BLaER1 treated with 17β-estradiol and CSF1 and Interleukin-3, amounts not matched to agents 10 nM and 100 nM (cell line): ENCODE measurements around the gene CHP1.
"Not testable (repeated sequence)": the region's sequence is repeated elsewhere in the genome, so short reads cannot be mapped to it uniquely, and the experiment has no call there.

ENCODE experiments used
- H3K27ac ChIP-seq, 11 experiments: shearing (Covaris generic); formaldehyde crosslinking; 2 replicates each; pipeline ENCODE4 v1.8.1; 2022
- H3K27me3 ChIP-seq, 11 experiments: shearing (Covaris generic); formaldehyde crosslinking; 2 replicates each; pipeline ENCODE4 v1.8.1; 2022
- H3K36me3 ChIP-seq, 11 experiments: shearing (Covaris generic); formaldehyde crosslinking; 2 replicates each; pipeline ENCODE4 v1.8.1; 2022
- H3K4me1 ChIP-seq, 10 experiments: shearing (Covaris generic); formaldehyde crosslinking; 2 replicates each; pipeline ENCODE4 v1.8.1; 2022
- H3K4me2 ChIP-seq, 11 experiments: shearing (Covaris generic); formaldehyde crosslinking; 2 replicates each; pipeline ENCODE4 v1.8.1; 2022
- H3K4me3 ChIP-seq, 10 experiments: shearing (Covaris generic); formaldehyde crosslinking; 2 replicates each; pipeline ENCODE4 v1.8.1; 2022
- H3K9ac ChIP-seq, 11 experiments: shearing (Covaris generic); formaldehyde crosslinking; 2 replicates each; pipeline ENCODE4 v1.8.1; 2022
- H3K9me3 ChIP-seq, 11 experiments: shearing (Covaris generic); formaldehyde crosslinking; replicated peaks in 1 of 11; 2 replicates each; pipeline ENCODE4 v1.8.1; 2022
- H4K20me1 ChIP-seq, 11 experiments: shearing (Covaris generic); formaldehyde crosslinking; 2 replicates each; pipeline ENCODE4 v1.8.1; 2022
- Cebpa-rat ChIP-seq, 11 experiments: shearing (Covaris generic); IDR thresholded peaks; 2 replicates each; pipeline ENCODE4 v1.8.1; 2022

Gene CHP1

DNA sequence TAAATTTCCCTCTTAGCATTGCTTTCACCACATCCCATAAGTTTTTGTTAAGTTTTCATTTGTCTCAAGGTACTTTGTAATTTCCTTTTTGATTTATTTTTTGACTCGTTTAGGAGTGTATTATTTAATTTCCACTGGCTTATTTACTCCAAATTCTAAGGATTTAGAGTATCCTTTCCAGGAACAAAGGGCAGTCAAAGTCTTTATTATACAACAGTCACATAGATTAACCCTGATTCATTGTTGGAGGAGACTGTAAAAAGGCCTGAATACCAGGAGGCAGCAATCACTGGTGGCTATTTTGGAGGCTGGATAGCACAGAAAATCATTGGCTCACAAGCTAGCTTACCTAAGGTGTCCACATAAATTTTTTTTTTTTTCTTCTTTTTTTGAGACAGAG lies 61.5 kb downstream of the CHP1 start:
- H4K20me1 ChIP-seq, result peaks cover 25 to 79% (median 49%) of the 10 kb centered on the region in 11 experiments; a peak in 18 of 22 replicates
- H3K36me3 ChIP-seq, result peaks cover 70 to 96% (median 89%) of the 10 kb centered on the region in 11 experiments
- peaks cover 28 to 52% (median 35%) of the 10 kb centered on the region in 10 experiments for H3K4me1 ChIP-seq
- peak overlapping the region in 2 of 11 experiments; percentile 16 to 53; a peak in 2 of 22 replicates for H3K27ac ChIP-seq
- no peaks in the 10 kb centered on the region for H3K27me3 ChIP-seq
- no peak for TF ChIP-seq Cebpa-rat (IDR thresholded peaks at IDR 0.05)
- no peak overlapping the region for H3K4me3 ChIP-seq
- no peak overlapping the region; a peak in 1 of 22 replicates for H3K9ac ChIP-seq
- H3K9me3 ChIP-seq, result no peaks in the 10 kb centered on the region
- peak overlapping the region in 2 of 11 experiments; percentile 49 to 77; a peak in 5 of 22 replicates for H3K4me2 ChIP-seq

DNA sequence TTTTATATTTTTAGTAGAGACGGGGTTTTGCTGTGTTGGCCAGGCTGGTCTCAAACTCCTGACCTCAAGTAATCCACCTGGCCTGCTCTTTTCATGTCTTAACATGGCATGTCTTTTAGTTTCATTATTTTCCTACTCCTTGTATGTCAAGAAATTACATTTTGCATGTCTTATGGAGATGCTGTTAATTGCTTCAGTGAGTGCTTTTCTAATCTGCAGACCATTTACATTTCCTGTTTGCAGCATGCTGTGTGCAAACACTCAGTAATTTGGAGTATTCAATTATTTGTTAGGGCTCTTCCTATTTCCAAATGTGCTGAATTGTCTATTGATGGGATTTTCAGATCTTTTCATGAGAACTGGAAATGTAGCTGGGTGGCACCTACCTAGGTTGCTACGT lies 70.1 kb downstream of the CHP1 start:
- not testable (repeated sequence) for H3K27me3 ChIP-seq, H3K9me3 ChIP-seq, H3K4me2 ChIP-seq, H3K4me3 ChIP-seq, H3K9ac ChIP-seq, H3K27ac ChIP-seq
- H3K36me3 ChIP-seq, result peaks cover 44 to 84% (median 61%) of the 10 kb centered on the region in 11 experiments
- peaks cover 0 to 31% (median 18%) of the 10 kb centered on the region in 11 experiments; a peak in 13 of 22 replicates for H4K20me1 ChIP-seq
- H3K4me1 ChIP-seq, result peaks cover 14 to 20% (median 17%) of the 10 kb centered on the region in 10 experiments; a peak in 19 of 20 replicates

DNA sequence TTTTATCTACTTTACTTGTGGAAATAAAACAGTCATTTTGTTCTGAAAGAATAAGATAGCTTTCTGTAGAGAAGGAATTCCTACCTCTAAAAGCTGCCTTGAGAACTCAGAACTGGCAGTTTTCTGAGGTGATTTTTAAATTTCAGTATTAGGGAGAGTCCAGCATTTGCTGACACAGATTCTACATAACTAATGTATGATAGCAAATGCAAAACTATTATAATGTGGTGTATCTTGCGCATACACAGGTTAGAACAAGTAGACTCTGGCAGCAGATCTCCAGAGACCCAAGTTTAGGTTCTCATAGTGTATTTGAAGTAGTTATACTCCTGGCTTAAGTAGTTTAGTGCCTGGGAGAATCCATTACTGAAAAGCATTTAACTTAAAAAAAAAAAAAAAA lies 70.5 kb downstream of the CHP1 start:
- H3K4me1 ChIP-seq, result peaks cover 14 to 20% (median 18%) of the 10 kb centered on the region in 10 experiments; a peak in 19 of 20 replicates
- H3K4me2 ChIP-seq, result no peak overlapping the region
- no peaks in the 10 kb centered on the region for H3K9me3 ChIP-seq

GRCh38 chr15:41304149-41304770 lies 73.2 kb downstream of the CHP1 start:
- no peak overlapping the region for H3K4me3 ChIP-seq
- H3K27me3 ChIP-seq, result no peaks in the 10 kb centered on the region
- peaks cover 0 to 27% (median 7%) of the 10 kb centered on the region in 11 experiments; a peak in 8 of 22 replicates for H4K20me1 ChIP-seq
- peaks cover 14 to 27% (median 19%) of the 10 kb centered on the region in 10 experiments; a peak in 19 of 20 replicates for H3K4me1 ChIP-seq
- H3K4me2 ChIP-seq, result peak overlapping the region; percentile 9 to 59 (median 37); a peak in 17 of 22 replicates
- H3K27ac ChIP-seq, result peak overlapping the region in 6 of 11 experiments; percentile 12 to 47 (median 23); a peak in 8 of 22 replicates
- H3K36me3 ChIP-seq, result peaks cover 23 to 84% (median 58%) of the 10 kb centered on the region in 11 experiments
- no peak overlapping the region for H3K9ac ChIP-seq
- no peak for TF ChIP-seq Cebpa-rat (IDR thresholded peaks at IDR 0.05)
- H3K9me3 ChIP-seq, result no peaks in the 10 kb centered on the region

More for the DNA sequence above, 70.5 kb downstream of the CHP1 start:
- Histone ChIP-seq H3K27ac (no peak overlapping the region), H3K4me3 (no peak overlapping the region), H3K9ac (no peak overlapping the region), H3K36me3 (peaks cover 40 to 84% (median 61%) of the 10 kb centered on the region in 11 experiments), H4K20me1 (peaks cover 0 to 29% (median 18%) of the 10 kb centered on the region in 11 experiments; a peak in 13 of 22 replicates), H3K27me3 (no peaks in the 10 kb centered on the region)
- TF ChIP-seq Cebpa-rat (IDR thresholded peaks at IDR 0.05), result no peak

- no peak overlapping the region for H3K4me2 ChIP-seq
- no peak overlapping the region for H3K9ac ChIP-seq
- H3K36me3 ChIP-seq, result peaks cover 37 to 84% (median 65%) of the 10 kb centered on the region in 11 experiments
- H3K4me1 ChIP-seq, result peaks cover 14 to 27% (median 19%) of the 10 kb centered on the region in 10 experiments; a peak in 19 of 20 replicates
- 0 out of 22 replicates have a peak overlapping the region, but pooled peaks of 1 of the 11 experiments have one; percentile 17 for H3K27ac ChIP-seq
- no peaks in the 10 kb centered on the region for H3K27me3 ChIP-seq
- H3K4me3 ChIP-seq, result no peak overlapping the region
- peaks cover 0 to 17% (median 0%) of the 10 kb centered on the region in 11 experiments; a peak in 8 of 22 replicates for H4K20me1 ChIP-seq
- no peaks in the 10 kb centered on the region for H3K9me3 ChIP-seq
- no peak for TF ChIP-seq Cebpa-rat (IDR thresholded peaks at IDR 0.05)
Observed at GRCh38 chr15:41307679-41308078, 76.6 kb downstream of the CHP1 start.

DNA sequence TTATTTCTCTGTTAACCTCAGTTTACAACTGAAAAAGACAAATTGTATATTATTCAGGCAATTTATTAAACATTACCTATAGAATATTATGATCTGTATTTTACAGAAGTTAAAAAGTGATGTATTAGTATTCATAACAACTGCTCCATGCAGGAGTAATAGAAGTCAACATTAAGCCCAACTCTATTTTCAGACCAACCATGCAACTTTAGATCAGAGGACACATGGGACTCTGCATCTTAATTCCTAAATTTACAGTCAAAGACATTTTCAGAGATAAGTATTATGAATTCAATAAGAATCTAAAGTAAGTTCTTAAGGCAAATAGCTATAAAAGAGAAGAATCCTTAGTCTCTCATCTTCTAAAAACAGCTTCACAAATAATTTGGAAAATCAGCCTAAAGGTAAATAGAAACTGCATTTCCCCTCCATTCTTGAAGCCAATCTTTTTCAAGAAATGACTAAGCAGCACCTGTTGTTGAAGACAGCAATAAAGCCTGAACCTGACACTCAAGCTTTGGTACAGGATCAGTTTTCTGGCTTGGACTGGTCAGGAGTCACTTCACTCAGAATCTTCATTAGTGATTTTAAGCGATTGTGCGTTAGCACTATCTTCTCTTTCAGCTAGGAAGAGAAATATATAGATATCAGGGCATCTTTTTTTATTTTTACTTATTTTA lies 78.3 kb downstream of the CHP1 start:
- H3K9ac ChIP-seq, result no peak overlapping the region
- H3K9me3 ChIP-seq, result no peaks in the 10 kb centered on the region
- TF ChIP-seq Cebpa-rat (IDR thresholded peaks at IDR 0.05), result no peak
- H3K4me3 ChIP-seq, result no peak overlapping the region
- H3K27me3 ChIP-seq, result no peaks in the 10 kb centered on the region
- no peak overlapping the region for H3K4me2 ChIP-seq
- H3K36me3 ChIP-seq, result peaks cover 53 to 90% (median 71%) of the 10 kb centered on the region in 11 experiments
- H3K4me1 ChIP-seq, result peaks cover 7 to 21% (median 10%) of the 10 kb centered on the region in 10 experiments; a peak in 19 of 20 replicates
- H4K20me1 ChIP-seq, result peaks cover 0 to 6% (median 0%) of the 10 kb centered on the region in 11 experiments; a peak in 3 of 22 replicates
- H3K27ac ChIP-seq, result no peak overlapping the region

DNA sequence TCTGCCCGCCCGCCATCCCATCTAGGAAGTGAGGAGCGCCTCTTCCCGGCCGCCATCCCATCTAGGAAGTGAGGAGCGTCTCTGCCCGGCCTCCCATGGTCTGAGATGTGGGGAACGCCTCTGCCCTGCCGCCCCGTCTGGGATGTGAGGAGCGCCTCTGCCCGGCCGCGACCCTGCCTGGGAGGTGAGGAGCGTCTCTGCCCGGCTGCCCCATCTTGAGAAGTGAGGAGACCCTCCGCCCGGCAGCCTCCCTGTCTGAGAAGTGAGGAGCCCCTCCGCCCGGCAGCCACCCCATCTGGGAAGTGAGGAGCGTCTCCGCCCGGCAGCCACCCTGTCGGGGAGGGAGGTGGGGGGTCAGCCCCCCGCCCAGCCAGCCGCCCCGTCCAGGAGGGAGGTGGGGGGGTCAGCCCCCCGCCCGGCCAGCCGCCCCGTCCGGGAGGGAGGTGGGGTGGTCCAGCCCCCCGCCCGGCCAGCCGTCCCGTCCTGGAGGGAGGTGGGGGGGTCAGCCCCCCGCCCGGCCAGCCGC lies 89.8 kb downstream of the CHP1 start:
- H3K9ac ChIP-seq, H3K27me3 ChIP-seq, H3K4me1 ChIP-seq, H4K20me1 ChIP-seq, H3K27ac ChIP-seq, H3K4me3 ChIP-seq, H3K4me2 ChIP-seq: not testable (repeated sequence)
- H3K9me3 ChIP-seq, result peaks cover 12 to 25% (median 21%) of the 10 kb centered on the region in 11 experiments; a peak in 20 of 22 replicates
- H3K36me3 ChIP-seq, result peaks cover 24 to 90% (median 61%) of the 10 kb centered on the region in 11 experiments

- Histone ChIP-seq H3K9ac (no peak overlapping the region), H3K27me3 (no peaks in the 10 kb centered on the region), H3K27ac (no peak overlapping the region), H4K20me1 (no peaks in the 10 kb centered on the region; a peak in 1 of 22 replicates), H3K4me2 (no peak overlapping the region), H3K4me1 (no peaks in the 10 kb centered on the region), H3K36me3 (peaks cover 12 to 89% (median 56%) of the 10 kb centered on the region in 11 experiments), H3K4me3 (no peak overlapping the region), H3K9me3 (peaks cover 12 to 25% (median 21%) of the 10 kb centered on the region in 11 experiments; a peak in 20 of 22 replicates)
- no peak for TF ChIP-seq Cebpa-rat (IDR thresholded peaks at IDR 0.05)
Observed at GRCh38 chr15:41323611-41324010, 92.5 kb downstream of the CHP1 start.
